GM18858 (cell line): ENCODE results near the gene RPS19BP1.
"Not testable (repeated sequence)": the region's sequence is repeated elsewhere in the genome, so short reads cannot be mapped to it uniquely, and the experiment has no call there.

Experiments
- ATAC-seq: cut with Tn5 transposase; IDR thresholded peaks from one replicate; pipeline ENCODE4 v1.9.1; 2021; ENCODE audit not compliant: unreplicated experiment

The RPS19BP1 gene

DNA sequence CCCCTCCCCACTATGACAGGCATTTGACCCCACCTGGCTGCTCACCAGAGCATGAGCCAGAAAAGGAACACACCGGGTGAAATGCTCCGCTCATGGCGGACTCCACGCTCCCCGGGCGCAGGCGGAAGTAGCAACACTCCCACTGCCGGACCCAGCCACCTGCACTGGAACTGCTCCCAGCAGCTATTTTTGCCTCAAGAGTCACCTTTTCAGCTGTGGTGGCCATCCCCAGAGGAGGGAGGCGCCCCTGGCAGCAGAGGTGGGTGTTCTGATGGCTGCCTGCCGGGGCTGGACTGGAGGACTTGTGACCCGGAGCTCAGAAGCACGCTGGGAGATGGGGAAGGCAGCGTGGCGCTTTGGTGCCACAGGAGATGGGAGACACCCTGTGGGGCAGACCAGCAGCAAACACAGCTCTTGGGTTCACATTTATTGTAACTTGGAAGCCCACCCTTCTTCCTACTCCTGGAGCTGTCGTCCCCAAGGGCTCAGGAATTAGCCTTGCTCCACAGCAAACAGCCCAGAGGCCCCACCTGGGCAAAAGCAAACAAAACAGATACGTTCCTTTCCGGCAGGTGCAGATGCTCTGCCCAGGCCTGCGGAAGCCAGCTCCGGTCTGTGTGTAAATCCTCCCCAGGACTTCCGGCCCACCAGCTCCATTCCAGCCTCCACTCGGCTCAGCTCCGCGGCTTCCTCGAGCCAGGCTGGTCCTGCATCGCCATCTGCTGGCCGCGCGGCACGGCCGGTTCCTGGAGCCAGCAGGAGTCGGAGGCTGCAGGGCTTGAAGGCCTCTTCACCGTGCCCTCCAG is 3.7 kb downstream of the RPS19BP1 start:
- ATAC-seq = no peak

DNA sequence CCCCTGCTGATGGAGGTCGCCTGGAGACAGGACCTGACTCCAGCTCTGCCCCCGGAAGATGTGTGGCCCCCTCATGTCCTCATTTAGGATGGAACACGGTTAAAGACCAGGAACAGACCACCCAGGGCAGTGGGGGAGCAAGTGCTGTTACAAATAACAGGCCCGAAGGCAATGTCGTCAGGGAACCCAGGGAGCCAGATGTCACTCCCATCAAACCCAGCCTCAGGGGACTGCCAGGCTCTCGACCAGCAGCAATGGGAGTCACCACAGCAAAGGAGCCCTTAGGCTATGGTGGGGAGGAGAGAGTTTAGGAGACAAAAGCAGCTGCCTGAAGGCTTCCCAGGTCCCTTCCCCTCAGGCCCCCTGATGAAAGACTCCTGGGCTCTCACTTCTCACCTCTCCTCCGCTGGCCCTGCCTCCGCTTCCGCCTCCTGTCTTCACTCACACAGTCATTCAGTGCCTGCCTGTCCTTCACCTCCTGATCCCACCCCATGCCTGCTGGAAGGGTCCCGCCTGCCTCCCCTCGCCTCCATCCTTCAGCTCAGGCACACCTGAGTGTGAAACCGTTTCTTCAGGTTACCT is 4.4 kb downstream of the RPS19BP1 start:
- ATAC-seq = no peak

DNA sequence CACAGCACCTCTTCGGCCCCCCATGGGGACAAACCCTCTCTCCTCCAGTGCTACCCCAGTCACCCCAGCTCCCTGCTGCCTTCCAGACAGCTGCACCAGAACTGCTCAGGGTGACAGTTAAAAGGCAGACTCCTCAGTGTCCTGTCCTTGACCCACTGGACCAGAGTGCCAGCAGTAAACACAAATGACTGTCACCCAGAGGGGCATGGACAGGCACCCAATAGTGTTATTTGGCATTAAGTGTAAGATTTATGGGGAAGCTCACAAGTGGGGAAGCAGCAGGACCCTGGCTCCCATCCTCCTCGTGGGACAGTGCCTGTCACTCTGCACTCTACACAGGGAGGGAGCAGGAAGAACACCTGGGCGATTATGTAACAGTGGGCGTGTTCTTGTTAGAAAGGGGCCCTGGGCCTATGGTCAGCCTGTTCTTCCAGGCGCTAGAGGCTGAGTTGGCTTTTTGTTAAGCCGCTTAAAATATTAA is 5.0 kb downstream of the RPS19BP1 start:
- ATAC-seq = no peak

DNA sequence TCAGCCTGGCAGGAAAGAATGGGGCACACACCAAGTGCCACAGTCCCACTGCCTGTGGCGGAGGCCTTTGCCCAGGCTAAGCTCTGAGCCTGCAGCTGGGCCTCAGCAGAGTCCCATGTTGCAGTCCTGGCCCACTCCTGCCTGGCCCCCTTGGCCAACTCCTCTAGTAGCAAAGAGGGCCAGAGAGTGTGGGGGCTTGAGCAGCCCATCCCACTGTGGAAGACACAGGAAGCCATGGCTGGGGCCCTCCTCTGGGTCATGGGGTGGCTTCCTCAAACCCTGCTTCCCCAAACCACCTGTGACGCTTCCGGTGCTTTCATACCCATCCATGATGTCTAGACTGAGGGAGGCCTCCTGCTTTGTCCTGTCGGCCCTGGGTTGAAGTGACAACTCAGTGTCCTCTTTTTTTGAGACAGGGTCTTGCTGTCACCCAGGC is 5.8 kb downstream of the RPS19BP1 start:
- ATAC-seq = no peak

DNA sequence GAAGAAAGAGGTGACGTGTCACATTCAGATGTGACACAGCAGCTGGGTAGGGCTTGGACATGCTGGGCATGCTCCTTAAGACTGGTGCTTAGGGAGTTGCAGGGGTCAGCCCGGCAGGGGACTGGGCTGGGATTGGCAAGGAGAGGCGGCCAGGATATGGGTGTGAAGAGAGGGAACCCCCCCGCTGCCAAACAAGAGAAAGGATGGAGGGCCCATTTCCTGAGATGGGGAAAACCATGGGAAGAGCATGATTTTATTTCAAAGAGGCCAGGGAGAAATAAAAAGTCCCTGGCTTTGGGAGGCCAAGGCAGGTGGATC is 6.9 kb downstream of the RPS19BP1 start:
- ATAC-seq = no peak

DNA sequence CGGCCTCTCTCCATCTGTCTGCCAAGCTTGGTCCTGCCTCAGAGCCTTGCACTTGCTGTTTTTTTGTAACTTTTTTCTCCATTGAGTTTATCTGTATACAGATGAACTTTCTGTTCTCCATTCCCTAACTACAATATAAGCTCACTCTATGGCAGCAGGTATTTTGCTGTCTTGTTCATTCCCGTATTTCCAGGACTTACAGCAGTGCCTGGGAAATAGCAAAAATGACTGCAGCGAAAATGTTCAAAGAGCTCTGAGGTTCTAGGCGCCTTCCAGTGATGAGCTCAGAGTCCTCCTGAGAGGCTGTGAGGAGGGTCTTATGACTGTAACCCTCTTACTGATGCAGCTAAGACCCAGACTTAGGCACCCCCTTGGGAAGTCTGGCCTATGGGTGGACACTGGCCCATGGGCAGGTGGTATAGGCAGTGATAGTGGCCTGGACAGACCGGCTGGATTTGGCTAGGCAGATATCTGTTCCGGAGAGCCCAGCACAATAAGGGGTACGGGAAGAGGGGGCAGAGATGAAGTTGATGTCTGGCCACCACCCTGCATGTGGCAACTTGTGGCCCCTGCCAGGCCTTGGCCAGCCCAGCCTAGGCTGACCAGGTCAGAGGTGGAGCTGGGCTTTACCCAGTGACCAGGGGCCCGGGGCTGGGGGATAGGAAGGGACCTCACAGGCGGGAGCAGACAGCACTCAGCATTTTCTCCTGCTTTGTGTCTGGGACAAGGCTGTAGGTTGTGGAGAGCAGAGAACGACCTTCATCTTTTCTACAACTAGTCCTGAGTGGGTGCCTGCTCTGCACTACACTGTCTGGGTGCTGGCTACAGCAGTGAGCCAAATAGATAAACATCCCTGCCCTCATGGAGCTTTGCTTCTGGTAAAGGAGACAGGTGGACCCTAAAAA is 7.5 kb downstream of the RPS19BP1 start:
- no peak for ATAC-seq

DNA sequence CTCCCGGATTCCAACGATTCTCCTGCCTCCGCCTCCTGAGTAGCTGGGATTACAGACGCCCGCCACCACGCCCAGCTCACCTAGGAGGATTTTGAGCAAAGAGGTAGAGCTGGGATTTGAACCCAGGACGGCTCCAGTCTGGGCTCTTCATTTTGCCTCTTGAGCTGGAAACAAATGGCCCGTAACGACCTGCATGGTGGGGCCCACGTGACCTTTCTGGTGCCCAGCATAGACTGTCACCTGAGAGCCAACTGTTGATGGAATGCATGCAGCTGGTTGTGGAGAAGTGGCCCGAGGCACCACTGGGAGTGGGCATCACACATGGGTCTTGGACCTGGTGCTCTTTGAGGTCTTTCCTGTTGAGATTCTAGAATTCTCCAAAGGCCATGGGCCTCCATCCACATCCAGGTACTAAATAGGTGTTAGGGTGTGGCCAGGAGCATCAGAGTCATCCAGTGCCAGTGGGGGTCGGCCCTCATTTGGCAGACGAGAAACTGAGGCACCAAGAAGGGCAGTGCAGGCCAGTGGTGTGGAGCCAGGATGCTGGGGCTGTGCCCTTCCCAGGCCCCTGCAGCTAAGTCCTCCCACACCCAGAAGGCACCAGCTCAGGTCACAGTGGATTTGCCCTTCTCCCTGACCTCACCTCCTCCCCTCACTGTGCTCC is 8.3 kb downstream of the RPS19BP1 start:
- no peak for ATAC-seq

DNA sequence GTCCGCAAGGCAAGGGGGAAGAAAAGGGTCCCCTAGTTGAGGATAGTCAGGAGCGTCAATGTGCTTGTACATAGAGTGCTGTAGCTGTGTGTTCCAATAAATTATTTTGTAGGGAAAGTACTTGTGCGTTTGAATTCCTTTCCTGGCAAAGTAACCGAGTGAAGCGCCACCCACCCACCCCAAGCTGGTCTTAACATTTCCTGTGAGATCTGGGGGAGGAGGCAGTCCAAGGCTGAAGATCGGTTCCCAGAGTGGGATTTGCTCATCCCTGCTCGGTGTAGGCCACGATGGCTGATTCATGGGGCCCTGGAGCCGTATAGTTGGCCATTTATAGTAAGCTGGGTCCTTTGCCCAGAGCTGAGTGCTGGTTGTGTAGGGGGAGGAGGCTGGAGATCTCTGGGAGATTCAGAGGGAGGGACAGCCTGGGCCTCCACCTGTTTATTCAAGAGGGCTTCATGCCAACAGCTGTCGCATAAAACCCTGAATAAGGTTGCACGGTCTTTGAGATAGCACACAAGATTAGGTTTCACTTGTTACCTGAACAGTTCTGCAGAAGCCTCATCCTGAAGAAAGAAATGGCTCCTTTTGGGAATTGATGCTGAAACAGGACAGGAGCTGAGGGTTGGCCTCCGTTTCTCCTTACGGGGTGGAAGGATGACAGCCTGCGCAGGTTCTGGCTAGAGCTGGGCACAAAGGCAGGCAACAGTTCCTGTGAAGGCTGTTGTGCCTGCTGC is 9.8 kb downstream of the RPS19BP1 start:
- no peak for ATAC-seq

DNA sequence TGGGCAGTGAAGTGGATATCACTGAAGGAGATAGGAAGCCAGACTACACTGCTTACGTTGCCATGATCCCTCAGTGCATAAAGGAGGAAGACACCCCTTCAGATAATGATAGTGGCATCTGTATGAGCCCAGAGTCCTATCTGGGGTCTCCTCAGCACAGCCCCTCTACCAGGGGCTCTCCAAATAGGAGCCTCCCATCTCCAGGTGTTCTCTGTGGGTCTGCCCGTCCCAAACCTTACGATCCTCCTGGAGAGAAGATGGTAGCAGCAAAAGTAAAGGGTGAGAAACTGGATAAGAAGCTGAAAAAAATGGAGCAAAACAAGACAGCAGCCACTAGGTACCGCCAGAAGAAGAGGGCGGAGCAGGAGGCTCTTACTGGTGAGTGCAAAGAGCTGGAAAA is 10.5 kb downstream of the RPS19BP1 start:
- ATAC-seq = not testable (repeated sequence)

DNA sequence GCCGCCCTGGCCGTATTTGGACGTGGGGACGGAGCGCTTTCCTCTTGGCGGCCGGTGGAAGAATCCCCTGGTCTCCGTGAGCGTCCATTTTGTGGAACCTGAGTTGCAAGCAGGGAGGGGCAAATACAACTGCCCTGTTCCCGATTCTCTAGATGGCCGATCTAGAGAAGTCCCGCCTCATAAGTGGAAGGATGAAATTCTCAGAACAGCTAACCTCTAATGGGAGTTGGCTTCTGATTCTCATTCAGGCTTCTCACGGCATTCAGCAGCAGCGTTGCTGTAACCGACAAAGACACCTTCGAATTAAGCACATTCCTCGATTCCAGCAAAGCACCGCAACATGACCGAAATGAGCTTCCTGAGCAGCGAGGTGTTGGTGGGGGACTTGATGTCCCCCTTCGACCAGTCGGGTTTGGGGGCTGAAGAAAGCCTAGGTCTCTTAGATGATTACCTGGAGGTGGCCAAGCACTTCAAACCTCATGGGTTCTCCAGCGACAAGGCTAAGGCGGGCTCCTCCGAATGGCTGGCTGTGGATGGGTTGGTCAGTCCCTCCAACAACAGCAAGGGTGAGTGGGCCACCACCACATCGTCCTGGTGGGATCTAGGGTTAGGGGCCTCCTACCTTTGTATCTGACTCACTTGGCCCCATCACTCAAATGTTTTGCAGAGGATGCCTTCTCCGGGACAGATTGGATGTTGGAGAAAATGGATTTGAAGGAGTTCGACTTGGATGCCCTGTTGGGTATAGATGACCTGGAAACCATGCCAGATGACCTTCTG is 11.3 kb downstream of the RPS19BP1 start:
- ATAC-seq = peak; percentile 5

DNA sequence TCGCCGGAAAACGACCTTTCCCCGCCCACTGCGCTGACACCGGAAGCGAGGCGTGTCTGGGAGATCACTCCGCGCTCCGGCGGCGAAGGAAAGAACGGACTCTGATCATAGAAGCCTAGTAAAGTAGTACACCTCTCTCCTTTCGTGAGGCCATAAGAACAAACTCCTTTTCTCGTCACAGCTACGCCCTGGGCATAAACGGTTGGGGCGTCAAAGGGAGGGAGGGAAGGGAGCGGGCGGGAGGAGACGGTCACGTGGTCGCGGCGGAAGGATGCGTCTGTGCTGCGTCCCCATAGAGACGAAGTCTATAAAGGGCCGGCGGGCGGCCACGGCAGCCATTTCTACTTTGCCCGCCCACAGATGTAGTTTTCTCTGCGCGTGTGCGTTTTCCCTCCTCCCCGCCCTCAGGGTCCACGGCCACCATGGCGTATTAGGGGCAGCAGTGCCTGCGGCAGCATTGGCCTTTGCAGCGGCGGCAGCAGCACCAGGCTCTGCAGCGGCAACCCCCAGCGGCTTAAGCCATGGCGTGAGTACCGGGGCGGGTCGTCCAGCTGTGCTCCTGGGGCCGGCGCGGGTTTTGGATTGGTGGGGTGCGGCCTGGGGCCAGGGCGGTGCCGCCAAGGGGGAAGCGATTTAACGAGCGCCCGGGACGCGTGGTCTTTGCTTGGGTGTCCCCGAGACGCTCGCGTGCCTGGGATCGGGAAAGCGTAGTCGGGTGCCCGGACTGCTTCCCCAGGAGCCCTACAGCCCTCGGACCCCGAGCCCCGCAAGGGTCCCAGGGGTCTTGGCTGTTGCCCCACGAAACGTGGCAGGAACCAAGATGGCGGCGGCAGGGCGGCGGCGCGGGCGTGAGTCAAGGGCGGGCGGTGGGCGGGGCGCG is 12.1 kb downstream of the RPS19BP1 start, which contains the start of gene ATF4:
TSS of gene ATF4 (plus strand) at position 337 of the 880 bp plus-strand sequence. CDS start 884 bp downstream, outside the sequence.
- peak; percentile 23 for ATAC-seq

DNA sequence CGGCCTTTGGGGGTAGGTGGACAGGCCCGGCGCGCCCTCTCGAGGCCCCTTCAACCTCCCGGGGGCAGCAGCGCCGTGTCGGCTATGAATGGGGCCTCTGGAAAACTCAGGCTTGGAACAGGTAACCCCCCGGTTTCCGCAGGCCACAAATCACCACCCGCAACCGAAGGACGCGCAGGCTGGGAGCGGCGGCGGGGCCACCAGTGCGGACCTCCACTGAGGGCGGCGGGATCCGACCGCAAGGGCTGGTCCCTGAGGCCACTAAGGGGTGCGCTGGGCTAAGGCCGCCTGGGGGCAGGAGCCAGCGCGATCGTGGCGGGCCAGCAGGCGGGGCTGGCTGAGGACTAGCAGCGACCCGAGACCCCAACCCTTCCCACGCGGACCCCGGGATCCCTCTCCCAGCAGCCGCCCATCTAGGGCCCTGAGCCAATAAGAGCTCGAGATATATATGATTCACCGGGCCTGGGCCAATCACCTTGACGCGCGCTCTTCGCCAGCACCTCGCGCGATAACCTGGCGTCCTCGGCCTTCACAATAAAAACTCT is 12.8 kb downstream of the RPS19BP1 start:
- ATAC-seq = peak; percentile 48

DNA sequence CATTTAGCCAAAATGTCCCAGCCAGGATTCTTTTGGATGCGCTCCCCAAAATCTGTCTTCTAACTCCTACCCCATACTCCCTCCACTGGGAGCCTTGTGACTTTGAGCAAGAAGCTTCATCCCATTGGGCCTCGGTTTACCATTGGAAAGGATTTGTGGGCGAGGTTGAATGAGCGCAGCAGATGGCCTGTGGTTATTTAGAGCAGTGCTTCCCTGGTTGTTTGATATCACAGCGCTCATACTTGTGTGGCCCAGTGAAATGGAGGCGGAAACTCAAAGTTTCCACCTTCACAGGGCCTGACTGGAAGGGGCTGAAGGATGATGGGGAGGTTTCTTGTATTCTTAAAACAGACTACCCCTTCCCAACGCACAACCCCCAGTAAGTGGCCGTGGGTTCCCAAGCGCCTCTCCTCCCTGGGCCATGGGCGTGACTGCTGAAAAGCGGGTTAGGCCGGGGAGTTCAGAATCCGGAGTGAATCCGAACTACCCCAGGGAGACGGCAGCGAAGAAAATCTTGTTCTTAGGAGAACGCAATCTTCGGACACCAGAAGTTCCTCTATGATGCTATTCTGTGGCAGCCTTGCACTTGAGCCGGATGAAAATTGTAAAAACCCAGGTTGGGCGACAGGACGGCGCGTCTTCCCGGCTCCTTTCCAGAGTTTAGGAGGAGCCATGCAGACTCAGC is 13.4 kb downstream of the RPS19BP1 start:
- no peak for ATAC-seq

DNA sequence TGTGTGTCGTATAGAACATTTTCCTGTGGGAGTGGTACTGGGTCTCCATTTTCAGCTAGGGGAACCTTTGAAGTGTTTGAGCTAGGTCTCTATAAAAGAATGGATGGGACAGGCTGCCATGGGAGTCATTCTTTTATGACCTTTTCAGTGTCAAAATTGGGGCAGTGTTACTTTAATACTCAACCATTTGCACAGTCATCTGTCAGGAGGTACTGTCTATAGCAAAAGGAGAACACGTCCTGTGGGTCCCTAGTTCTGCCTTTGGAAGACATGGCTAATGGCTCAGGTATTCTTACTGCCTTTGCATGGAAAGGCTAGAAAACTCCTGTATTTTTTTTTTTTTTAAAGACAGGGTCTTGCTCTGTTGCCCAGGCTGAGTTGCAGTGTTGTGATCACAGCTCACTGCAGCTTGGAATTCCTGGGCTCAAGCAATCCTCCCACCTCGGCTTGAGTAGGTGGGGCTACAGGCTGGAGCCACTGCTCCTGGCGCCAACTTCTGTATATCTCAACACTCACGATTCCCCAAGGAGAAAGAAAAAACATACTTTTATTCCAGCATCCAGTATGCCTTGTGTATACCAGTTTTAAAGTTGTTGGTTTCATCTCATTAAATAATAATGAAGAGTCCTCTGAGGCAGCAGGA is 14.3 kb downstream of the RPS19BP1 start:
- ATAC-seq = no peak

DNA sequence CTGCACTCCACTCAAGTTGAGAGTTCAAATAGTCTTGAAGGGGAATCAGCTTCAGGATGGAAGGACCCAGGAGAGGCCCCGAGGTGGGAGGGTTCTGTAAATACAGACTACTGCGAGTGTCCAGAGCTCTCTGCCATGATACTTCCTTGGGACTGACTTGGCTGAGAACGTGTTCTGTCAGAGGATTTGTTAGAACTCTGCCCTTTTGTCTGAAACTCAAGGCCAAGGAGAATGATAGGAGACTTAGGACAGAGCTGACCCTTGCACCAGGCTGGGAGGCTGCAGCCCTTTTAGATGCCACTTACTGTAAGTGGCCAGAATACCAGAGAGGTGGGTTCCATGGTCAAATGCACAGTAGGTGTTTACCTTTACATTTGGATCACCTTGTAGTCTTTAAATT is 15.1 kb downstream of the RPS19BP1 start:
- no peak for ATAC-seq

DNA sequence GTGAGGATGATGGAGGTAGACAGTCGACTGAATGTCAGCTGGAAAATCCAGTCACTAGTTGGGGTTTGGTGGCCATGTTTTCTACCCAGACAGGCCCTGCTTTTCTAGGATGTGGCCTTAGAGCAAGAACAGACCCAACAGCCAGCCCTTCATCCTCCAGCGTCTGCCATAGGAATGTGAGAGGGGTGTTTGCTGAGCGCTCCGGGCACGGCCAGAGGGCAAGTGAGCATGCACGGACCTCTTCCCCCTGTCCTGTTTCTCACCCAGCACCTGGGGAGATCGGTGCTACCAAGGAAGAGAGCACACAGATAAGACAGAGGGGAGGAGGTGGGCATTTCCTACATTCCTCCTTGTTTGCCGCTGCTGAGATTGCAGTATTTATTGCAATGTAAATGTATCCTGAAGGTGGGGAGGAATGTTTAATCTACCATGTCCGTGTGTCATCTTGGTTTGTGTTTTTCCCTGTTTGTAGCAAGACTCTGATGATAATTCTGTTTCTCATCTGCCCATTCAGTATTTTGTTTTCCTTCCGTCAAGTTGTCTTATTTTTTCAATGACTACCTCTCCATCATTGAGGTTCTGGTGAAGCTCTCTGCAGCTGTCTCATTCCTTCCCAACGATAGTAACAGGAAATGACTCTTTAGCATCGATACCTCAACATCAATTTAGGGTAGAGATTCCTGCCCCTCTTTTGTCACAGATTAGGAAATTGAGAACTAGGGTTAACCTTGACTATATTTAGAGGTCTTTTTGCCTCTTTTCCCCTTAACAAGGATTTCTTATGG is 17.1 kb downstream of the RPS19BP1 start:
- ATAC-seq = no peak
